GM19240 (cell line): ENCODE data around the gene MCMBP.
"Not testable (repeated sequence)": the region's sequence is repeated elsewhere in the genome, so short reads cannot be mapped to it uniquely, and the experiment has no call there.

Source experiments
- DNase-seq: peaks from one replicate; pipeline ENCODE4 v3.0.0; 2011; ENCODE audit warnings: low spot score; ENCODE audit not compliant: insufficient read length

The MCMBP gene

DNA sequence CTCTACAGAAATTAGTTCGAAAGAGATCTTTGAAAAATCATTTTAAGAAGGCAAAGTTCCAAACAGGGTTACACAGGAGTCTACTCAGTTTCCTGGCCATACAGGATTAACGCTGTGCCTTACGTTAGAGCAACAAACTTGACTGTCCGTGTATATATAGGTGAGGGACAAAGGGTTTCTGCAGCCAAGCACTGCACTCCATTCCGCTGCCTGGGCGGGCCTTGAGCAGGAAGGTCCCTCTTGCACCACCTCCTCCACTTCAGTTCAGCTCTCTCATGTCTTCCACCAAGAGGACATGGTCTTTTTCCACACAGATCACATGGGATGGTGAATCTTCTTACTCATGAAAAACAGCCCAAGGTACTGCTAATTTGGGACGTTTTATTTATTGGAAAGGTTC, 43.2 kb downstream of the MCMBP start:
- DNase-seq, result no peak

DNA sequence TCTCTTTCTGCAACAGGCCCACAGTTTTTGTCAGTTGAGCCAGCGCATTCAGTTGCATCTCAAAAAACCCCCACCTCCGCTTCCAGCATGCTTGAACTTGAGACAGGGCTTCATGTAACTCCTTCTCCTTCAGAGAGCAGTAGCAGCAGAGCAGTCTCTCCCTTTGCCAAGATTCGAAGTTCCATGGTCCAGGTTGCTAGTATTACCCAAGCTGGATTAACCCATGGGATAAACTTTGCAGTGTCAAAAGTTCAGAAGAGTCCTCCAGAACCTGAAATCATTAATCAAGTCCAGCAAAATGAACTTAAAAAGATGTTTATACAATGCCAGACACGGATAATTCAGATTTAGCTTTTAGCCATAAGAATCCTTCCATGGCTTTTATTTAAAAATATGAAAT, 45.2 kb downstream of the MCMBP start:
- DNase-seq, result no peak

DNA sequence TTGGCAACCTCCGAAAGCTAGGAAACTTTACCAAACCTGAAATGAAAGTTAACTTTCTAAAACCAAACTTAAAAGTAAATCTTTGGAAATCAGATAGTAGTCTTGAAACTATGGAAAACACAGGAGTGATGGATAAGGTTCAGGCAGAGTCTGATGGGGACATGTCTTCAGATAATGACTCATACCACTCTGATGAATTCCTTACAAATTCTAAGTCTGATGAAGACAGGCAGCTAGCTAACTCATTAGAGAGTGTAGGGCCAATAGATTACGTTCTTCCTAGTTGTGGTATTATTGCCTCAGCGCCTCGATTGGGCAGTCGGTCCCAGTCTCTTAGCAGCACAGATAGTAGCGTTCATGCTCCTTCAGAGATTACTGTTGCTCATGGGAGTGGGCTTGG, 45.9 kb downstream of the MCMBP start:
- no peak for DNase-seq

DNA sequence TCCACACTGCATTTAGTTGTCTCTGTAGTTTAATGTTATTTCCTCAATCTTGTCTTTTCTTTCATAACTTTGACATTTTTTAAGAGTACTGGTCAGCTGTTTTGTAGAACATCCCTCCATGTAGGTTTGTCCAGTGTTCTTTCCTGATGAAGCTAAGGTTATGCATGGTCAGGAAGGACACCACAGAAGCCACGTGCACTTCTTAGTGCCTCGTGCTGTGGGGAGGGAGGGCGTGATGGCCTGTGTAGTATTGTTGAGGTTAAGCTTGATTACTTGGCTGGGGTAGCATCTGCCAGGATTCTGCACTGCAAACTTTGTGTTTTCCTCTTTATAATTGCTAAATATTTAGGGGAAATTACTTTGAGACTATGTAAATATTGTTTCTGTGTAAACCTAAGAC, 48.3 kb downstream of the MCMBP start:
- DNase-seq, result no peak

DNA sequence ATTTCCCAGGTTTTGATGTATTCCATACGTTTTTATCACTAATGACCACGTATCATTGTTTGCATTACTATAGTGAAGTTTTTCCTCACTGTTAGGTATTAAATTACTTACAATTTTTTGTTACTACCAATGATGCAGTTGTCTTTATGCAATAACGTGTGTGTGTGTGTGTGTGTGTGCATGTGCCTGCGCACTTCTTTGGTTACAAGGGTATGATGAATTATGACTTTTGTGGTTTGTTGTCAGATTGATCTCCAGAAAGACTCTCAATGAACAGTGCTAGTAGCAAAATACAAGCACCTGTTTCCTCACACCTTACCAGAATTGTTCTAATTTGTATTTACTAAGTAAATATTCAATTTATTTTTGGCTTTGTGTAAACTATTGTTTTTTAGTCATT, 51.5 kb downstream of the MCMBP start:
- no peak for DNase-seq

DNA sequence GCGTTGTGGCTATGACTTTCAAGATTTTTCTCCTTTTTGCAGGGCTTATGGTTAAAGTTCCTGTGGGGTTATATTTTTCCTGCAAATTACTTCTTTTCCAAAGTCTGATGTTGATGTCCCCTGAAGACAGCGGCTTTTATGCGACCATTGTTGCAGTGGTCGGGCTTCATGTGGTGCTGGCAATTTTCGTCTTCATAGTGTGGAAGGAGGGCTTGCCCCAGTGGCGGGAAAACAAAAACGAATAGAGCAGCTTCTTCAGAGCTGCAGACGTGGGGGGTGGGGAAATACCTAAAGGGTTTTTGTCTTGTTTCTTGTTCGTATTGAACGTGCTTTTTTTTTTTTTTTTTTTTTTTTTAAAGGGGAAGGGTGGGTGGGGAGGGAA, 53.8 kb downstream of the MCMBP start:
- no peak for DNase-seq

DNA sequence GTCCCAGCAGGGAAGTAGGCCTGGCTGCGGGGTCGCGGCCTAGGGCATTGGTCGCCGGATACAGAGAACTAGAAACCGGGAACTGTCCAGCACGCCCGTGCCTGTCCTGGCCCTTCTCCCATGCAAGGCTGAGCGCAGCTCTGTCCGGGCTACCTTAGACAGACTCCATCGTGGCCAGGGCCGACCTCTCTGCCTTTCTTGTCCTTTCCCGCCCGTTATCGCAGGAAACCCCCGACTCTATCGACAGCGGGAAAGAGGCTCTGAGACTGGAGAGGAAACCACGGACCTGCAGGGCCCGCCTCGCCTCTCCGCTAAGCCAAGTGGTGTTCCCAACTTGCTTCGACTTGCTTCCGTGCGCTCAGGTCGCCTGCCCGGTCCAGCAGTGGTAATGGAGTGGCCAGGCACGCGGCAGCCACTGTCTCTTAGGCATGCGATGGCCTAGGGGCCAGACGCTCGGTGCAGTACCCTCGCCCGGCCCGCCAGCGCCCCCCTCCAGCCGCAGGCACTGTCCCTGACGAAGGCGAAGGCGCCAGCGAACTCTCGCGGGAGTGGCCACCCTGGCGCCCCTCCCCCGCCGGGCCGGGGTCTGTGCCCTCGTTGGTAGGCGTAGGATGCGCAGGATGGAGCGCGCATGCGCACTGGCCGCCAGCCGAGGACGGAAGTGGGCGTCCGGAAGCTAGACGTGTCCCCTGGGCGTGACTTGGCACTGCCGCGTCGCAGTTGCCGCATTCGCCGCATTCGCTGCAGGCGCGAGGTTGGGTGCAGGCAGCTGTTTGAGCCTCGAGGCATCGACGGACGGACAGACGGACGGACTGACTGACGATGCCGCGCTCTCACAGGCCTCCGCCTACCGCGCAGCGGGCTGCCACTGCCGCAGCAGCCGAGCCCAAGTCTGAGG, 54.4 kb downstream of the MCMBP start:
- DNase-seq, result no peak

DNA sequence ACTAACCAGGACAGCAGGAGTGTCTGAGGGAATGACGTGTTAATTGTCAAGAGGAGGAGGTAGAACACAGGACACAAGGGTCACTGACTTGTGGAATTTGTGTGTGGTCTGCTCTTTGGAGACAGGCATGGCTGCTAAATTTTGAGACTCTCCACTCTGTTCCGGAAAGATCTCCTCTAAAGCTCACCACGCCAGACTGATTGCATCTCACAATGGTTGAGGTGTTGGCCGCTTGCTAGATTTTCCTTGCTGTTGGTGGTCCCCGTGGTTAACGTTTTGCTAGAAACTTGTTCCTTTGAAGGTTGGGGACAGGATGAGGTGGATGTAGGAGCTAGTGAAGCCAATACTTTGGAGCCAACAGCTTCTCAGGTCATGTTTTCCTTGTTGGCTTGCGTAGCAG, 57.0 kb downstream of the MCMBP start:
- DNase-seq, result no peak

DNA sequence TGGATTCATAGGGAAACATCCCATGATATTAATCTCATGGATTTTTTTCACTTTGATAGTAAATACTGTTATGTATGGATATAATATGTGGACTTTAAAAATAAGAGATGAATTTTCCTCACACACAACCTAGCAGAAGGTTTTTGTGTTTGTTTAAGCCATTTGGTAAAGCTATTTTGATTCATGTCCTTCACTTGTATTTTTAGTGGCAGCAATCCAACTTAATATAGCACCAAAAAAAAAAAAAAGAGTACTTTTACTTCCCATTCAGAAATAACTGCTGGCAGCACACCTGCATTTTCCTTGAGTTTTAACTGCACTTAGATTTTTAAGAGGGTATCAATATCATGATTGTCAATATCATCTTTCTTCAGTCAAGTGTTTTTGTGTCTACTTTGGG, 60.0 kb downstream of the MCMBP start:
- no peak for DNase-seq

DNA sequence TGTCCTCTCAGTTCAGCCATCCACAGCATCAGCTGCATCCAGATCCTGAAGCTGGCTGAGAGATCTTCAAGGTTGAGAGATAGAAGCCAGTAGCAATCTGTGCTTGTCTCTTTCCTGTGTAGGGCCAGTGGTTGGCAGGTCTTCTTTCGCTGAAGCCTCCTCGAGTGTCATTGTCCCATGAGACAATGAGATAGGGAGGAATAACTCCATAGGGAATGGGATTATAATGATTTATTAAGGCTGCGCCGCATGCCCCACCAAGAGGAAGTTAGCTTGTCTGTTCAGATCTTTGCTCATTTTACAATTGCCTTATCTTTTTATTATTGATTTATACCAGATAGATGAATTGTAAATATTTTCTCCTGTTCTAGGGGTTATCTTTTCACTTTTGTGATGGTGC, 61.5 kb downstream of the MCMBP start:
- DNase-seq, result no peak

DNA sequence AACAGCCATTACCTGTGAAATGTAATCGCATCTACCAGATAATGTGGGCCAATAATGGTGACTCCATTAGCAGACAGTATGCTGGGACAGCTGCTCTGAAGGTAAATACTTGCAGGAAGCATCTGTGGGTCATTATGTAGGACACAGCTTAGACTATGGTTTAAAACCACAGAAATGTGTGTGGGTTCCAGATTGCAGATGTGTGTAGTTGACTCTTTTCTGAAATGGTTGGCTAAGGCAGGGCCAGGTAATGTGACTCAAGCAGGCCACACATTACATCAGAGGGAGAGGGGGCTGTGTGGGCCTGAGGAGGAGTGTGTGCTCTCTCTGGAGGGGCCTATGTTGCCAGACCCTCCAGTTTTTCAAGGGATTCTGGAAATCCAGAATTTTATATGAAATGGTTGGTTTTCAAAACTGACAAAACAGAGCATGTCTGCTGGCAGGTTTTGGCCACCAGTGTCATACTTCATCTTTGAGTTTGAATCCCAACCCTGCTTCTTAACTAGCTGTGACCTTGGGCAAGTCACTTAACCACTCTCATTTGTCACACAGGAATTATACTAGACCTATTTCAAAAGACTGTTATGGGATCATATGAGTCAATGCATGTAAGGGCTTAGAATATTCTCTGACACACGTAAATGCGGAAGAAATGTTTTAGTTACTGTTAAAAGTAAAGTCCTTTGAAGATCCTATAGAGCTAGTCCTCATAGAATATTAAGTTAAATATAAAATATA, 64.5 kb downstream of the MCMBP start:
- DNase-seq, result no peak

DNA sequence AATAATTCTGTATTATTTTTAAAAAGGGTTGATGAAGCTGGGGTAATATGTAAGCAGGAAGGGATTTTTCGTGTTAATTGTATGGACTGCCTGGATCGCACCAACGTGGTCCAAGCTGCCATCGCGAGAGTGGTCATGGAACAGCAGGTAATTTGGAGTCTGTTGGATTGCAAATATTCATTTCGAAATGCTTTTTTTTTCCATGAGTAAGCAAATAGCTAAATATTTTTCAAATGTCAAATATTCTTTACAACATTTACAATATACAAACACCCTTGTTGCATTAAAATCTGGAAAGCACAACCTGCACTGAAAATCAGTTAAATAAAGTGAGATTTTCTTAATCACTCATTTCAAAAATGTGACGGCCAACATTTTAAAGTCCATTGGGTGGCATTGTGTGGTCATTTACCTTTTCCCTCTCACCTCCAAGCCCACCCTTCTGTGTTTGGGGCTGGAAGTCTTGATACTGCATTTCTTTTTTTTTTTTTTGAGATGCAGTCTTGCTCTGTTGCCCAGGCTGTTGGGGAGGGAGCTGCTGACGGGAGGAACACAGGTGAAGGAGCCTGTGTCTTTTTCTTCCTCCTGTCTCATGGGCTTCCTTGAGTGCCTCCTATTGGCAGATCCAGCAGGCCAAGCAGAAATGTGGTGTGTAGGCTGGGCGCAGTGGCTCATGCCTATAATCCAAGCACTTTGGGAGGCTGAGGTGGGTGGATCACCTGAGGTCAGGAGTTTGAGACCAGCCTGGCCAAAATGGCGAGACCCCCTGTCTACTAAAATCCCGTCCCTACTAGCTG, 66.1 kb downstream of the MCMBP start:
- DNase-seq, result no peak

DNA sequence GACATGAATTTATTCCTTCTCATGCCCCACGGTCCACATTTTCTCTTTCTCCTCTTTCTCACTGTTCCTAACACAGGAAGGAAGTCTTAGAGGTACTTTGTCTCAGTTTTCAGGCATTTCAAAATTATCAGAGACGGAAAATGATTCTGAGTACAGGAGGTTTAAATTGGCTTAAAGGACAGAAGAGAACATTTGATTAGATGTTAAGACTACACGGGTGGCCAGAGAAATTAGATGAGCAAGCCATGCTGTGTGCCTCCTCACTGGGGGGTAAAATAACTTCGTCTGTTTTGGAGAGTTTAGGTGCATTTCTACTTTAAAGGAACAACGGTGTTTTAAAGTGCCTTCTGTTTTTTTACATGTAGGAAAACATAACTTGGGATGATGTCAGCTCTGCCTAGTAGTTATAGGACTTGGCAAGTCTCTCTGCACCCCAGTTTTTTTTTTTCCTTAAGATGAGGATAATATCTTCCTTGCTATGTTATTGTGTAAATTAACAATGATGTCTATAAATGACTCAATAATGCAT, 66.9 kb downstream of the MCMBP start:
- no peak for DNase-seq

DNA sequence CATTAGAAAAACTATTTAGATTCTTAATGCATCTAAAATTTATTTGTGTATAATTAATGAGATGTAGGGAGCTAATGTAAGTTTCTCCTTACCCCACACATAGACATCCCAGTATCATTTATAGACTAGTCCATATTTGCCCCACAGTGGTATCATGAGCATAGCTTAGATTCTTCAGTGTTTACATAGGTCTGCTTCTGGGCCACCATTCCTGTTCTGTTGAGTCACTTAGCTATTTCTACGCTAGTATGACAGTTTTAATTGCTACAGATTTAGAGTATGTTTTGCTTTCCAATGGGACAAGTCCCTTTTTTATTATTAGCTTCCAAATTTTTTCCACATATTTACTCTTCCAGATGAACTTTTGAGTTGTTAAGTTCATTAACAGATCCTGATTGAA, 69.4 kb downstream of the MCMBP start:
- DNase-seq, result no peak

DNA sequence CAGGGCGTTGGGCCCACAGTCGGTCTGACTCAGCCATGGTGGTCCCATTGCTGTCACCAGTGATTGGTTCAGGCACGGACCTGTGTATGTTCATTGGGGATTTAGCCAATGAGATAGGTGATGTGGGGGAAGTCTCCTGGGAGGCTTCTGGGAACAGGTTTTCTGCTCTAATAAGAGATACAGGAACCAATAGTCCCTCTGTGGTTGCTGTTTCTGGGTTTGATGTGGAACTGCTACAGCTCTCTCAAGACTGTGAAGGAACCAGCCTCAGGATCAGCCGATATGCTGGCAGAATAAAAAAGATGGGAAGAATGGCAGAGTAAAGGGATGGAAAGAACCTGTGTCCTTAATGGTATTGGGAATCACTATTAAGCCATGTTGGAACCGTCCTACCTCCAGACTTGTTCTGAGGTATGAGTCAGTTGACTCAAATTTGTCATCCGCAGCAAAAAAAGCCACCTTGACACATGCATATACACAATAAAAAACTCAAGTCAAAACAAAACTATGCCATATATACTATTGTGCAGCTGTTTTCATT, 70.6 kb downstream of the MCMBP start:
- DNase-seq, result no peak

DNA sequence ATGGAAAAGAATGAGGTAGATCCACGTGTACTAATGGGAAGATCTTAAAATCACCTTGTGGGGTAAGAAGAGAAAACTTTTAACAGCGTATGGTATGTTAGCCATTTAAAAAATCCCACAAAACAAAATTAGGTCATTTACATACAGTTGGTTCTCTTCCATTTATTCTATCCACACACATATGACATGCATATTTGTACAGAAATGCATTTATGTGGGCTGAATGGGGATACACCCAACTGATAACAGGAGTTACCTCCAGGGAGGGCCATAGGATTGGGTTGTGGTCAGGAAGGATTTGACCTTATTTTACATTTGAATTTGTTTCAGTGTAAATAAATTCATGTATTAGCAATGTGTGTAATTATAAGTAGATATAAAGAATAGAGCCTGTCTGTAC, 71.5 kb downstream of the MCMBP start:
- no peak for DNase-seq

DNA sequence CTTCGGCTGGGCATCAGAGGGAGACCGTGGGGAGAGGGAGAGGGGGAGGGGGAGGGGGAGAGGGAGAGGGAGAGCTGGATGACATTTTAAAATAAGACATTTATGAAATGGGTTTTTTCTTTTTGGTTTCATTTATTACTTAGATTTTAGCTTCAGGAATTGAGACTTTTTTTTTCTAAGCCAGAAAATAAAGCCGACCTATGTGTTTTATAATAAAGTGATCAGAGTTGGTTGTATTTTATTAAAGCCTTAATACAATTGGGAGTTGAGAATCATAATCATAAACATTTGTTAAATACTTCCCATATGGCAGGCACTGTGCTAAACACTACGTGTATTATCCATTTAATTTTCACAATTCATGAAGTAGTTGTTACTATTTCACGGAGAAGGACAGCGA, 76.6 kb downstream of the MCMBP start:
- no peak for DNase-seq

DNA sequence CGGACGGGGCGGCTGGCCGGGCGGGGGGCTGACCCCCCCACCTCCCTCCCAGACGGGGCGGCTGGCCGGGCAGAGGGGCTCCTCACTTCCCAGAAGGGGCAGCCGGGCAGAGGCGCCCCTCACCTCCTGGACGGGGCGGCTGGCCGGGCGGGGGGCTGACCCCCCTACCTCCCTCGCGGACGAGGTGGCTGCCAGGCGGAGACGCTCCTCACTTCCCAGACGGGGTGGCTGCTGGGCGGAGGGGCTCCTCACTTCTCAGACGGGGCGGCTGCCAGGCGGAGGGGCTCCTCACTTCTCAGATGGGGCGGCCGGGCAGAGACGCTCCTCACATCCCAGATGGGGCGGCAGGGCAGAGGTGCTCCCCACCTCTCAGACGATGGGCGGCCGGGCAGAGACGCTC, 77.5 kb downstream of the MCMBP start:
- not testable (repeated sequence) for DNase-seq

DNA sequence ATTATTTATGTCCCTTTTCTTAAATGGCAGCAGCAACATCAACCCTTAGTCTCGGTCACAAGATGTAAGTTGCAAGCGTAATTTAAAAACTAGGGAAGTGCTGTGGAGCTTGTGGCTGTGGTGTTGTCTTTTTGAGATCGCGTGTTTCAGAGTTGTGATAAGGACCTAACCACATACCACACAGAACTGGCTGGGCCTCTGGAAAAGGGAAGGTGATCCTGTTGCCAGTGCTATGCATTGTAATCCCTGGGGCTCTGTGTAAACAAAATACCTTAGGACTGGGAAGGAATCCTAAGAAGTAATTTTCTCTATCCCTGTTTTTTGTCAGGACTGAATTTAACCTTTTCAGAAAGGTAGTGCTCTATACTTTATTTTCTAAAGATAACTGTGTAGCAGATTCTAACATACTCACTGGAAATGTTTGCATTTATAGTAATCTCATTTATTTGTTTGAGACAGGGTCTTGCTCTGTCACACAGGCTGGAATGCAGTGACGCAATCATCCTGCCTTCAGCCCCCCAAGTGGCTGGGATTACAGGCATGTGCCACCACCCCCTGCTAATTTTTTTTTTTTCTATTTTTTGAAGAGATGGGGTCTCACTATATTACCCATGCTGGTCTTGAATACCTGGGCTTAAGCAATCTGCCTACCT, 86.4 kb downstream of the MCMBP start:
- DNase-seq, result no peak

DNA sequence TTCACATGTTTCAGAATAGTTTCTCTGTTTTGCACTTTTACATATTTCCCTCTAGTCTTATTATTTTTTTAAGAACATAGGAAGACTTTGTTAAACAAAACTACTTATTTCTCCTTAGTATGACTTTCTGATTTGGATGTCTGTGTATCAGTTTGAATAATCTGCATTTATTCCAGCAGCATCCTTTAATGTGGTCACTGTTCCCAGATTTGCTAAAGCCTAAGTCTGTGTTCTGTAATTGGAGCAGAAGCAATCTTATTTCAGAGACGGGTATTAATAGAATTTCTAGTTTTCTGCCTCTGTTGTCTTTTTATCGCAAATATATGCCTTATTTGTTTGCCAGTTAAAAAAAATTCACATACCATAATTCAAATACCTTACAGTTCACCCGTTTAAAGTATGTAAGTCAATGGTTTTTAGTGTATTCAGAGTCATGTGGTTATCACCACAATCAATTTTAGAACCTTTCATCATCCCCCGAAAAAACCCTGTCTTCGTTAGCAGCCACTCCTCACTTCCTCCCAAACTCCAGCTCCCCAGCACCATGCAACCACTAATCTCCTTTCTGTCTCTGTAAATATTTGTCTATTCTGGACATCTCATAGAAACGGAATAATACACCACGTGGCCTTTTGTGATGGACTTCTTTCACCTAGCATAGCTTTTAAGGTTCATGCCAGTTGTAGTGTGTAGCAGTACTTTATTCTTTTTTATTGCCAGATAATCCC, 88.1 kb downstream of the MCMBP start:
- DNase-seq, result no peak
